ENCODE results near the gene NR3C2. TPM values are rescaled to one million over a fixed set of nuclear protein-coding genes. Genes with fewer than 3 reads are reported as not detected.

The NR3C2 gene
- total RNA-seq, 1 donor from 2014 or later: 0.54 TPM

- no peaks in the 10 kb centered on the region for H3K27me3 Mint-ChIP-seq (ENCODE audit: unreplicated experiment)
- no peaks in the 10 kb centered on the region for H3K36me3 Mint-ChIP-seq (ENCODE audit: low read depth, unreplicated experiment)
- H3K4me3 Mint-ChIP-seq (ENCODE audit: unreplicated experiment): no peak overlapping the region
- no peaks in the 10 kb centered on the region for H3K4me1 Mint-ChIP-seq (ENCODE audit: unreplicated experiment)
- no peaks in the 10 kb centered on the region for H3K9me3 Mint-ChIP-seq (ENCODE audit: unreplicated experiment)
- TF ChIP-seq CTCF (IDR thresholded peaks at IDR 0.05; ENCODE audit: unreplicated experiment): no peak
- no peak overlapping the region for H3K27ac Mint-ChIP-seq (ENCODE audit: unreplicated experiment)
- DNase-seq (ENCODE audit: low spot score): no peak
Observed at GRCh38 chr4:148216321-148216720, 225.9 kb downstream of the NR3C2 start.

GRCh38 chr4:148215202-148215601 lies 227.0 kb downstream of the NR3C2 start:
- no peak overlapping the region for H3K27ac Mint-ChIP-seq (ENCODE audit: unreplicated experiment)
- no peak for DNase-seq (ENCODE audit: low spot score)
- no peaks in the 10 kb centered on the region for H3K9me3 Mint-ChIP-seq (ENCODE audit: unreplicated experiment)
- no peak for TF ChIP-seq CTCF (IDR thresholded peaks at IDR 0.05; ENCODE audit: unreplicated experiment)
- no peaks in the 10 kb centered on the region for H3K27me3 Mint-ChIP-seq (ENCODE audit: unreplicated experiment)
- H3K4me1 Mint-ChIP-seq (ENCODE audit: unreplicated experiment): peaks cover 3% of the 10 kb centered on the region
- no peak overlapping the region for H3K4me3 Mint-ChIP-seq (ENCODE audit: unreplicated experiment)
- H3K36me3 Mint-ChIP-seq (ENCODE audit: low read depth, unreplicated experiment): no peaks in the 10 kb centered on the region

GRCh38 chr4:148214529-148215166 lies 227.6 kb downstream of the NR3C2 start:
- TF ChIP-seq CTCF (IDR thresholded peaks at IDR 0.05; ENCODE audit: unreplicated experiment): no peak
- H3K36me3 Mint-ChIP-seq (ENCODE audit: low read depth, unreplicated experiment): no peaks in the 10 kb centered on the region
- H3K27me3 Mint-ChIP-seq (ENCODE audit: unreplicated experiment): no peaks in the 10 kb centered on the region
- peaks cover 3% of the 10 kb centered on the region for H3K4me1 Mint-ChIP-seq (ENCODE audit: unreplicated experiment)
- DNase-seq (ENCODE audit: low spot score): no peak
- H3K4me3 Mint-ChIP-seq (ENCODE audit: unreplicated experiment): no peak overlapping the region
- no peak overlapping the region for H3K27ac Mint-ChIP-seq (ENCODE audit: unreplicated experiment)
- H3K9me3 Mint-ChIP-seq (ENCODE audit: unreplicated experiment): no peaks in the 10 kb centered on the region

- Mint-ChIP-seq H3K27me3 (ENCODE audit: unreplicated experiment) (peaks cover 2% of the 10 kb centered on the region), H3K4me3 (ENCODE audit: unreplicated experiment) (no peak overlapping the region), H3K27ac (ENCODE audit: unreplicated experiment) (no peak overlapping the region), H3K4me1 (ENCODE audit: unreplicated experiment) (peaks cover 3% of the 10 kb centered on the region), H3K36me3 (ENCODE audit: low read depth, unreplicated experiment) (no peaks in the 10 kb centered on the region), H3K9me3 (ENCODE audit: unreplicated experiment) (no peaks in the 10 kb centered on the region)
- no peak for TF ChIP-seq CTCF (IDR thresholded peaks at IDR 0.05; ENCODE audit: unreplicated experiment)
- DNase-seq (ENCODE audit: low spot score): no peak
Observed at GRCh38 chr4:148211533-148211932, 230.7 kb downstream of the NR3C2 start.

GRCh38 chr4:148210661-148211060 lies 231.6 kb downstream of the NR3C2 start:
- H3K36me3 Mint-ChIP-seq (ENCODE audit: low read depth, unreplicated experiment): no peaks in the 10 kb centered on the region
- DNase-seq (ENCODE audit: low spot score): no peak
- H3K4me1 Mint-ChIP-seq (ENCODE audit: unreplicated experiment): peaks cover 3% of the 10 kb centered on the region
- H3K9me3 Mint-ChIP-seq (ENCODE audit: unreplicated experiment): no peaks in the 10 kb centered on the region
- no peak overlapping the region for H3K27ac Mint-ChIP-seq (ENCODE audit: unreplicated experiment)
- peaks cover 2% of the 10 kb centered on the region for H3K27me3 Mint-ChIP-seq (ENCODE audit: unreplicated experiment)
- TF ChIP-seq CTCF (IDR thresholded peaks at IDR 0.05; ENCODE audit: unreplicated experiment): no peak
- no peak overlapping the region for H3K4me3 Mint-ChIP-seq (ENCODE audit: unreplicated experiment)
